GM21723 (cell line): ENCODE data around the gene MRPL52.
A peak's percentile ranks its signal among the peaks of the same experiment; 100 is the strongest.
"Not testable (repeated sequence)": the region's sequence is repeated elsewhere in the genome, so short reads cannot be mapped to it uniquely, and the experiment has no call there.

Source experiments
- ATAC-seq: cut with Tn5 transposase; IDR thresholded peaks from one replicate; pipeline ENCODE4 v1.9.1; 2021; ENCODE audit warnings: mild to moderate bottlenecking, moderate library complexity; ENCODE audit not compliant: unreplicated experiment

The MRPL52 gene

GRCh38 chr14:22852599-22852939, 22.9 kb downstream of the MRPL52 start:
- no peak for ATAC-seq

GRCh38 chr14:22852940-22853767, 23.5 kb downstream of the MRPL52 start:
- ATAC-seq, result peak; percentile 83

DNA sequence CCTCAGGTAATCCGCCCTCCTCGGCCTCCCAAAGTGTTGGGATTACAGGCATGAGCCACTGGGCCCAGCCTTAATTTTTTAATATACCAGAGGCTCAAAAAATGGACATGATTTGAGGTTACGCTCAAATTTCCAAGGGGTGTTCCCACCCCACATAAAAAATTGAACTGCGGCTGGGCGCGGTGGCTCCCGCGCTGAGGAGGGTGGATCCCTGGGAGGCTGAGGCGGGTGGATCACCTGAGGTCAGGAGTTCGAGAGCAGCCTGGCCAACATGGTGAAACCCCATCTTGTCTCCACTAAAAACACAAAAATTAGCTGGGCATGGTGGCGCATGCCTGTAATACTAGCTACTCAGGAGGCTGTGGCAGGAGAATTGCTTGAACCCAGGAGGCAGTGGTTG, 24.6 kb downstream of the MRPL52 start:
- ATAC-seq, result not testable (repeated sequence)

- ATAC-seq, result no peak
These were observed 25.5 kb downstream of the MRPL52 start for GRCh38 chr14:22854963-22855724.

DNA sequence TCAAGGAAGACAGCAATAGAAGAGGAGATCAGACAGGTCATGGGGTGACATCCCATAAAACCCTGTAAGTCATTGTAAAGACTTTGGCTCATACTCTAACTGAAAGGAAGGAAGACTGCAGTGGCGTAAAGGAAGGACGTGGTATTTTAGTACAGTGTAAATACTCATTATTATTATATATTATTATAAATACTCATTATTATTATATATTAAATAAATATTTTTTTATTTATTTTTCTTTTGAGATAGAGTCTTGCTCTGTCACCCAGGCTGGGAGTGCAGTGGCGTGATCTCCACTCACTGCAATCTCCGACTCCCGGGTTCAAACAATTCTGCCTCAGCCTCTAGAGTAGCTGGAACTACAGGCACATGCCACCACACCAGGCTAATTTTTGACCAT, 26.7 kb downstream of the MRPL52 start:
- ATAC-seq, result no peak

GRCh38 chr14:22860377-22860776, 30.7 kb downstream of the MRPL52 start:
- not testable (repeated sequence) for ATAC-seq

- no peak for ATAC-seq
These were observed 32.0 kb downstream of the MRPL52 start for GRCh38 chr14:22861651-22862050.

GRCh38 chr14:22864979-22865378, 35.3 kb downstream of the MRPL52 start:
- no peak for ATAC-seq

DNA sequence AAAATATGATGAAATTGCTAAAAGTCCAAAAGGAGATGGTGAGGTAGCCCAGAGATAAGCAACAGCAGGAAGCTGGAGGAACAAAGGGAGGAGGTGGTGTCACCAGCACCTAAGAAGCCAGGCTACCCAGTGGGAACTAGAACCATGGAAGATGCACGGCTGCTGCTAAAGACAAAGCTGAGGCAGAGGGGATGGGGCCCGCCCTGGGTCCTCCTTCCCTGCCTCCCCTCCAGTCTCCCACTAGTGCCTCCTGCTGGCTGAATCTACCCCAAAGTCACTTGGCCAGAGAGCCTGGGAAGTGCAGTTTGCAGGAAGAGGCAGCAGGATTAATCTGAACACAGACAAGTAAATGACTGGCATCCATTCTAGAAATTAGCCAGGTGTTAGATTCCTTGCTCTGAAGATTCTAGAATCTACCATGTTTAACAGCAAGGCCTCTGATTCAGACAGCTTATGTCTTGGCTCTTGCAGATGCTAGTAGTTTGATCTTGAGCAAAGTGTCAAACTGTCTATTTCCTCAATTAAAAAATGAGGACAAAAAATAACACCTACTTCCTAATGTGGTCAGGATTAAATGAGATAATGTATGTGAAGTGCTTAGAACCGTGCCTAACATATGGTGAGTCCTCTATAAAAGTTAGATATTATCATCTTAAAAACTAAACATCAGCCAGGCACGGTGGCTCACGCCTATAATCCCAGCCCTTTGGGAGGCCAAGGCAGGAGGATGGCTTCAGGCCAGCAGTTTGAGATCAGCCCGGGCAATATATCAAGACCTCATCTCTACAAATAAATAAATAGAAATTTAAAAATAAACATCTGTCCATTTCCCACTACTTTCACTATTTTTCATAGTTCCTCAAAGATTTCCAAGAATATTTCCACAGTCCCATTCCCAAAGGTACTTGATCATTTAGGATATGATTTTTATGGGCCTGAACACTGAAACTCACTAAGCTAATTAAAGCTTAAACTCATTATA, 36.0 kb downstream of the MRPL52 start:
- no peak for ATAC-seq

- ATAC-seq, result no peak
These were observed 37.2 kb downstream of the MRPL52 start for GRCh38 chr14:22866874-22867273.

GRCh38 chr14:22870811-22871223, 41.1 kb downstream of the MRPL52 start:
- ATAC-seq, result peak; percentile 55

DNA sequence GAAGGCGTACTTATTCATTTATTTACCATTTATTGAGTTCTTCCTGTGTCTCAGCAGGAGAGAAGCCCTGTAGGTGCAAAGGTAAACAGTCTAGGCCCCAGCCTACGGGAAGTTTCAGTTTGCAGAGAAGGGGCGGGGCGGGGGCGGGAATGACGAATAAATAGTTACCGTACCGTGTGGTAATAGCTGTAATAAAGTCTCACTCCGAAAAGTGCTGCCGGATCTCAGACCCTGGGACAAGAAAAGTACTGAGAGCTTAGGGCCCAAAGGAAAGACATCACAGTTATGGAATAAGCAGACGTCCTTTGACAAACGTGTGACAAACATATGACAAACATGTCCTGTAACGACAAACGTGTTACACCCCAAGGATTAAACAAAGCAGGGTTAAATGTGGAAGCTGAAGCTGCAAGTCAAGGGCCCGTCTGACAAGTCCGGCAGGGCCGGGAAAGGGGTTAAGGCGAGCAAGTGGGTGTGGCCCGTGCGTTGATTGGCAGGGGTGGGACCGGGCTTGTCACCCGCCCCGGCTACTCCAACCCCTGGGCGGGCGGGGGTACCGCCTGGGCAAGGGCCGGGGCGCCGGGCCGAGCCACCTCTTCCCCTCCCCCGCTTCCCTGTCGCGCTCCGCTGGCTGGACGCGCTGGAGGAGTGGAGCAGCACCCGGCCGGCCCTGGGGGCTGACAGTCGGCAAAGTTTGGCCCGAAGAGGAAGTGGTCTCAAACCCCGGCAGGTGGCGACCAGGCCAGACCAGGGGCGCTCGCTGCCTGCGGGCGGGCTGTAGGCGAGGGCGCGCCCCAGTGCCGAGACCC, 41.7 kb downstream of the MRPL52 start, which contains the start of gene LRP10:
Gene LRP10 (plus strand): TSS at position 517 of the 809 bp plus-strand sequence. CDS start 564 bp downstream, outside the sequence.
- peak; percentile 76 for ATAC-seq

DNA sequence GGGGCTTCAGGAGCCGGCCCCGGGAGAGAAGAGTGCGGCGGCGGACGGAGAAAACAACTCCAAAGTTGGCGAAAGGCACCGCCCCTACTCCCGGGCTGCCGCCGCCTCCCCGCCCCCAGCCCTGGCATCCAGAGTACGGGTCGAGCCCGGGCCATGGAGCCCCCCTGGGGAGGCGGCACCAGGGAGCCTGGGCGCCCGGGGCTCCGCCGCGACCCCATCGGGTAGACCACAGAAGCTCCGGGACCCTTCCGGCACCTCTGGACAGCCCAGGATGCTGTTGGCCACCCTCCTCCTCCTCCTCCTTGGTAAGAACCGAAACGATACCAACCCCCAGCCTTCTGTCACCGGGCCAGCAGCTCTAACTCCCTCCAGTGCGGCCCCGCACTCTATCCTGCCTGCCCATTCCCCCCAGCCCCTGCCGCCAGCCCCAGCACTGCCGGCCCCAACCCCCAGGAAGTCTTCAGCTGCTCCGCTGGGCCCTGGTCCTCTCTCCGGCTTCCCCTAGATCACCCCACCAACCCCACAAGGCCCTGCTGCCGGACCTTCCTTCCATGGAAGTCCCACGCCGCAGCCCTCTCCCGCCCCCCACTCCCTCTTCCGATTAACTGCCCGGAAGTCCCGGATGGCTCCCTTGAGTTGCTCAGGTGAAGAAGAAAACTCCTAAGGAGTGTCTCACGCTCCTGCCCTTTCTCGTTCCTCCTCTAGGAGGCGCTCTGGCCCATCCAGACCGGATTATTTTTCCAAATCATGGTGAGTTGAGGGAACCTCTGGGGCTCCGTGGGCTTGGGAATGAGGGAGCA, 42.5 kb downstream of the MRPL52 start:
- peak; percentile 19 for ATAC-seq

DNA sequence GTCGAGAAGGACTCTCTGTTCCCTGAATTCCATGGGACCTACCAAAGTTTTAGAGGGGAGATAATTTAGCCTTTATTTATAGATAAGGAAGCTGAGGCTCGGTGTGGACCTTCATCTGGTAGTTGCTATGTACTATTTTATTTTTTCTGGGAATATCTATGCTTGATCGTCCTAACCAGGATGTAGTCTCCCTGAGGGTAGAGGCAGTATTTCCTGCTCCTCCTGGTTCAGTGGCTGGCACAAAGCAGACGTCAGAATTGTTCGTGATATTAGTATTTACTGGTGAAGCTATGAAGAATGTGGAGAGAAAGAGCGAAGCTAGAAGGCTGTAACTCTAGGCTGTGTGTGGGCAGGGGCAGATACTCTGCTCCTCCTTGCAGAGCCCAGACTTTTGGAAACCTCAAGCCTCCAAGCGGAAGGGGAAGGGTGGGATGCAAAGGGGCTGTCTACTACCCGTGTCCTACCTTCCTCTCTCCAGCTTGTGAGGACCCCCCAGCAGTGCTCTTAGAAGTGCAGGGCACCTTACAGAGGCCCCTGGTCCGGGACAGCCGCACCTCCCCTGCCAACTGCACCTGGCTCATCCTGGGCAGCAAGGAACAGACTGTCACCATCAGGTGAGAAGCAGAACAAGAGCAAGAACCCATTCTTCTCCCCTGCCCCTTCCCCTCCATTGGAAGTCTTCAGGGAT, 43.3 kb downstream of the MRPL52 start:
- ATAC-seq, result no peak

DNA sequence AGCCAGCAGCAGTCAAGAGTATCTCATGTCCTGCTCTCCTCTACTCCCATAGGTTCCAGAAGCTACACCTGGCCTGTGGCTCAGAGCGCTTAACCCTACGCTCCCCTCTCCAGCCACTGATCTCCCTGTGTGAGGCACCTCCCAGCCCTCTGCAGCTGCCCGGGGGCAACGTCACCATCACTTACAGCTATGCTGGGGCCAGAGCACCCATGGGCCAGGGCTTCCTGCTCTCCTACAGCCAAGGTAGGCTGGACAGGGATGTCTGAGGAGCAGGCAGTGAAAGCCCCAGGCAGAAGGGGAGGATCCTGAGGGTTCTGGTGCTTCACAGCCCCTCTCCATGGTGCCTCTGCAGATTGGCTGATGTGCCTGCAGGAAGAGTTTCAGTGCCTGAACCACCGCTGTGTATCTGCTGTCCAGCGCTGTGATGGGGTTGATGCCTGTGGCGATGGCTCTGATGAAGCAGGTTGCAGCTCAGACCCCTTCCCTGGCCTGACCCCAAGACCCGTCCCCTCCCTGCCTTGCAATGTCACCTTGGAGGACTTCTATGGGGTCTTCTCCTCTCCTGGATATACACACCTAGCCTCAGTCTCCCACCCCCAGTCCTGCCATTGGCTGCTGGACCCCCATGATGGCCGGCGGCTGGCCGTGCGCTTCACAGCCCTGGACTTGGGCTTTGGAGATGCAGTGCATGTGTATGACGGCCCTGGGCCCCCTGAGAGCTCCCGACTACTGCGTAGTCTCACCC, 45.5 kb downstream of the MRPL52 start:
- ATAC-seq, result no peak

DNA sequence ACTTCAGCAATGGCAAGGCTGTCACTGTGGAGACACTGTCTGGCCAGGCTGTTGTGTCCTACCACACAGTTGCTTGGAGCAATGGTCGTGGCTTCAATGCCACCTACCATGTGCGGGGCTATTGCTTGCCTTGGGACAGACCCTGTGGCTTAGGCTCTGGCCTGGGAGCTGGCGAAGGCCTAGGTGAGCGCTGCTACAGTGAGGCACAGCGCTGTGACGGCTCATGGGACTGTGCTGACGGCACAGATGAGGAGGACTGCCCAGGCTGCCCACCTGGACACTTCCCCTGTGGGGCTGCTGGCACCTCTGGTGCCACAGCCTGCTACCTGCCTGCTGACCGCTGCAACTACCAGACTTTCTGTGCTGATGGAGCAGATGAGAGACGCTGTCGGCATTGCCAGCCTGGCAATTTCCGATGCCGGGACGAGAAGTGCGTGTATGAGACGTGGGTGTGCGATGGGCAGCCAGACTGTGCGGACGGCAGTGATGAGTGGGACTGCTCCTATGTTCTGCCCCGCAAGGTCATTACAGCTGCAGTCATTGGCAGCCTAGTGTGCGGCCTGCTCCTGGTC, 46.1 kb downstream of the MRPL52 start:
- ATAC-seq, result no peak

- no peak for ATAC-seq
These were observed 47.4 kb downstream of the MRPL52 start for GRCh38 chr14:22877000-22877501.
